Loucy (cell line): ENCODE measurements around the gene BARHL2.

Source experiments
- CTCF ChIP-seq: fragments of 200-600 bp; sonication (generic); conservative IDR thresholded peaks from 2 replicates; pipeline ENCODE4 v1.5.1; 2014; ENCODE audit warnings: mild to moderate bottlenecking, antibody characterized with exemption, low read length
- EZH2phosphoT487 ChIP-seq: fragments of 200-600 bp; IDR thresholded peaks from 2 replicates; pipeline ENCODE4 v1.6.1; 2018; ENCODE audit warnings: antibody characterized with exemption, mild to moderate bottlenecking, moderate library complexity, borderline replicate concordance

- no peak for TF ChIP-seq CTCF
- TF ChIP-seq EZH2phosphoT487, result no peak
Measured at GRCh38 chr1:90748668-90749067, 31.6 kb upstream of the BARHL2 start.
